DND-41 (cell line): ENCODE results near the gene GABRR2.

ENCODE experiments used
- ATAC-seq: fragments of 200-7000 bp; cut with Tn5 transposase; 3 replicates; pipeline ENCODE4 v1.9.1; 2021; ENCODE audit warnings: low read depth; ENCODE audit not compliant: insufficient read depth
- DNase-seq: peaks from one replicate; pipeline ENCODE4 v3.0.0-alpha.2; 2020
- H2AFZ ChIP-seq: 2 replicates; pipeline ENCODE4 v1.6.0; 2012; ENCODE audit warnings: low read depth, low read length
- H3K27ac ChIP-seq: 2 replicates; pipeline ENCODE4 v1.5.1; 2012; ENCODE audit warnings: low read length, inconsistent platforms
- H3K27me3 ChIP-seq: fragments of 200-600 bp; sonication (generic); 2 replicates; pipeline ENCODE4 v1.6.0; 2012; ENCODE audit warnings: low read length, mild to moderate bottlenecking, inconsistent platforms; ENCODE audit not compliant: insufficient read depth, poor library complexity
- H3K36me3 ChIP-seq: 2 replicates; pipeline ENCODE4 v1.5.1; 2012; ENCODE audit warnings: low read length, inconsistent platforms; ENCODE audit not compliant: insufficient read depth
- H3K4me1 ChIP-seq: 2 replicates; pipeline ENCODE4 v1.5.1; 2012; ENCODE audit warnings: mild to moderate bottlenecking, low read length; ENCODE audit not compliant: insufficient read depth
- H3K4me2 ChIP-seq: 2 replicates; pipeline ENCODE4 v1.6.0; 2012; ENCODE audit warnings: mild to moderate bottlenecking, moderate library complexity, low read length, inconsistent platforms; ENCODE audit not compliant: insufficient read depth
- H3K4me3 ChIP-seq, 2 experiments: fragments of 200-600 bp in 1 of 2; shearing (Covaris generic) in 1 of 2; 2 replicates each; pipeline ENCODE4 v1.5.1; 2012 to 2016; ENCODE audit warnings: inconsistent platforms in 2 of 2, low read length in 2 of 2, mild to moderate bottlenecking in 2 of 2, low read depth in 1 of 2, moderate library complexity in 1 of 2
- H3K79me2 ChIP-seq: 2 replicates; pipeline ENCODE4 v1.6.0; 2012; ENCODE audit warnings: low read length, inconsistent platforms; ENCODE audit not compliant: insufficient read depth
- H3K9ac ChIP-seq: 2 replicates; pipeline ENCODE4 v1.6.0; 2012; ENCODE audit warnings: low read depth, mild to moderate bottlenecking, inconsistent platforms, low read length, moderate library complexity
- H3K9me3 ChIP-seq: 2 replicates; pipeline ENCODE4 v1.5.1; 2012; ENCODE audit warnings: low read length, moderate library complexity, mild to moderate bottlenecking, inconsistent platforms; ENCODE audit not compliant: insufficient read depth, severe bottlenecking
- H4K20me1 ChIP-seq: 2 replicates; pipeline ENCODE4 v1.6.0; 2012; ENCODE audit warnings: low read length; ENCODE audit not compliant: insufficient read depth
- CTCF ChIP-seq: IDR thresholded peaks from 2 replicates; pipeline ENCODE4 v1.5.1; 2012; ENCODE audit warnings: borderline replicate concordance, low read length, moderate library complexity, mild to moderate bottlenecking; ENCODE audit not compliant: poor library complexity, severe bottlenecking; ENCODE audit errors: extremely low read depth
- EZH2 ChIP-seq: IDR thresholded peaks from 3 replicates; pipeline ENCODE4 v1.6.1; 2012; ENCODE audit warnings: borderline replicate concordance, low read depth, mild to moderate bottlenecking, moderate library complexity, low read length, inconsistent platforms; ENCODE audit not compliant: severe bottlenecking

Gene GABRR2

GRCh38 chr6:89290401-89291155 is 24.5 kb downstream of the GABRR2 start:
- Histone ChIP-seq H4K20me1 (no peaks in the 10 kb centered on the region), H3K9me3 (no peaks in the 10 kb centered on the region), H3K27ac (no peak overlapping the region), H3K36me3 (no peaks in the 10 kb centered on the region), H3K79me2 (no peaks in the 10 kb centered on the region), H3K4me2 (no peak overlapping the region), H3K4me1 (no peaks in the 10 kb centered on the region), H3K9ac (no peak overlapping the region), H3K27me3 (no peaks in the 10 kb centered on the region), H3K4me3 (no peak overlapping the region), H2AFZ (no peak overlapping the region)
- no peak for TF ChIP-seq CTCF
- DNase-seq, result no peak
- no peak for ATAC-seq

- Histone ChIP-seq H3K4me1 (no peaks in the 10 kb centered on the region), H3K36me3 (no peaks in the 10 kb centered on the region), H3K9ac (no peak overlapping the region), H2AFZ (no peak overlapping the region), H4K20me1 (no peaks in the 10 kb centered on the region), H3K27me3 (no peaks in the 10 kb centered on the region), H3K9me3 (no peaks in the 10 kb centered on the region), H3K79me2 (no peaks in the 10 kb centered on the region), H3K27ac (no peak overlapping the region), H3K4me2 (no peak overlapping the region), H3K4me3 (no peak overlapping the region)
- no peak for ATAC-seq
- TF ChIP-seq CTCF (no peak), EZH2 (no peak)
- no peak for DNase-seq
Measured at GRCh38 chr6:89289710-89290109, 25.4 kb downstream of the GABRR2 start.

- Histone ChIP-seq H3K4me1 (no peaks in the 10 kb centered on the region), H2AFZ (no peak overlapping the region), H3K36me3 (no peaks in the 10 kb centered on the region), H3K9ac (no peak overlapping the region), H3K27me3 (no peaks in the 10 kb centered on the region), H3K4me2 (no peak overlapping the region), H3K4me3 (no peak overlapping the region), H3K79me2 (no peaks in the 10 kb centered on the region), H3K9me3 (no peaks in the 10 kb centered on the region), H4K20me1 (no peaks in the 10 kb centered on the region), H3K27ac (no peak overlapping the region)
- TF ChIP-seq EZH2 (no peak), CTCF (no peak)
- DNase-seq (no peak), ATAC-seq (no peak)
Measured at GRCh38 chr6:89287351-89288028, 27.6 kb downstream of the GABRR2 start.
